ENCODE results near the gene TSTD2. TPM values are rescaled to one million over a fixed set of nuclear protein-coding genes. Genes with fewer than 3 reads are reported as not detected.
"Not testable (repeated sequence)": the region's sequence is repeated elsewhere in the genome, so short reads cannot be mapped to it uniquely, and the experiment has no call there.

TSTD2 gene
- total and polyA plus RNA-seq, 5 experiments from 2014 or later, result 7.0 to 26.5 (median 8.9) TPM

DNA sequence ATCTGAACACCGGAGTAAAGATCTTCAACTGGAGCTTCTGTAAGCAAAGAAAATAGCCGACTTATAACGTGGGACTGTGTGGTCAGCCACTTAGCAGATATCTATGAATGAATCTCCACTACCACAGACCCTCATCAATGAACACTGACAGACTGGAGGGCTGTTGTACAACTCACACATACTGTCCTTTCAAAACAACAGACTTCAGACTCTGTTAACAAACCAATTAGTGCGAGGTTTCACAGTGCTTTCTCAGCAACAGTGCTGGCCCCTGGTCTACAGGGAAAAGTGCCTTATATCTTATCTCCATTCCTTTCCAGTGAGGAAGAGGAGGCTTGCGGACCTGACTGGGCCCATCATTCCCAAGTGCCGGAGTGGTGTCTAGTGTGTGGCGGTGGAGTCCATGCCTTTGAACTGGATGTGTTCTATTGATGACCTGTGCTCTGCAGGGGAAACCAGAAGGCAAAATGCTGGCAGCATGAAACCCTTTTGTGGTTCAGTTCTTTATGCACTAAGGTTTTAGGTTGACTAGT lies 33.8 kb downstream of the TSTD2 start:
- peaks cover 0 to 48% (median 5%) of the 10 kb centered on the region in 3 donors for H3K36me3 Mint-ChIP-seq
- no peaks in the 10 kb centered on the region for H3K27me3 Mint-ChIP-seq
- no peaks in the 10 kb centered on the region for H3K9me3 Mint-ChIP-seq
- no peak overlapping the region for H3K4me3 Mint-ChIP-seq
- ATAC-seq, result no peak
- peak overlapping the region in 2 of 10 donors; percentile 0 to 21 for H3K27ac Mint-ChIP-seq
- DNase-seq, result no peak
- POLR2A ChIA-PET, result interaction anchor here (0.7 to 1.6 kb wide), 3 partner anchors 25 to 743 kb away, joined by 4 to 5 read pairs (median 5); partner anchors contain the start of genes NCBP1 and TSTD2
- peaks cover 5 to 9% (median 7%) of the 10 kb centered on the region in 4 donors for H3K4me1 Mint-ChIP-seq

DNA sequence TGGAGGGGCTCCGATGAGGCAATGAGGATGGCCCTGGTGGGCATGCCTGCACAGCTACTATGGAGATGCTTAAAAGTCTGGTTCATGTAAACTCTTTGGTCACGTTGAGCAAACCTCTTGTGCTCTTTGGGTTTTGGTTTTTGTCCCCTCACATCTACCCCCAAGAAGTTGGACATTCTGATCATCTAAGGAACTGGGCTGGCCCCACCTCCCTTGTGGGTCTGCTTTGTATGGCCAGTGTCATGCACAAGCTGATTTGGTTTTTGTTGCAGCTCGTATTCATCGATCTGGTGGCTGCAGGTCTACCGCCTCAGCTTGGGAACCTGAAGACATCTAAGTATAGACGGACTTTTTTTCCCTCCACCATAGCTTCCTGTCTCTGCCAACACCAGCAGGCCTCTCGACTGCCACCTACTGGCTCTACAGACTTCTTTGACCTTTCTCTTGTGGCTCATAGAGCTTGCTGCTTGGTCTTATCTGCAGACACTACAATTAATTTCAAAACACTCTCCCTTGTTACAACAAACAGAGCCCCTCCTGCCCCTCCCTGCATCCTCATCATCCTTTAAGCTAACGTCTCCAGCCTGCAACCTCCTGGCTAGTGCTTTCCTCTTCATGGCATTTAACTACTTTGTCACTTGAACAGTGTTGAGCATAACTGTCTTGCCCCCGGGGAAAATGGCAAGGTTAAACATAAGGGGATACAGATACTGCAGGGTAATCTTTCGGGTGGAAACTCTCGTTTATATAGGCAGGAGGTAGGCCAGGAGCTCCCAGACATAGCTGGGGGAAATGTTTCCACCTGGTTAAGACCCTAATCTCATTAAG lies 34.5 kb downstream of the TSTD2 start:
- H3K27me3 Mint-ChIP-seq, result no peaks in the 10 kb centered on the region
- peaks cover 5 to 9% (median 7%) of the 10 kb centered on the region in 4 donors for H3K4me1 Mint-ChIP-seq
- ATAC-seq (peak; percentile 93 to 98), DNase-seq (peak; percentile 38 to 86 (median 66))
- peak overlapping the region; percentile 0 to 82 (median 40) for H3K27ac Mint-ChIP-seq
- peak overlapping the region; percentile 45 to 76 (median 66) for H3K4me3 Mint-ChIP-seq
- POLR2A ChIA-PET, result interaction anchor here (0.7 to 1.6 kb wide), 4 partner anchors 9 to 742 kb away, joined by 4 to 5 read pairs (median 5); partner anchors contain the start of genes NCBP1 and TSTD2
- no peaks in the 10 kb centered on the region for H3K9me3 Mint-ChIP-seq
- H3K36me3 Mint-ChIP-seq, result peaks cover 0 to 43% (median 5%) of the 10 kb centered on the region in 3 donors

DNA sequence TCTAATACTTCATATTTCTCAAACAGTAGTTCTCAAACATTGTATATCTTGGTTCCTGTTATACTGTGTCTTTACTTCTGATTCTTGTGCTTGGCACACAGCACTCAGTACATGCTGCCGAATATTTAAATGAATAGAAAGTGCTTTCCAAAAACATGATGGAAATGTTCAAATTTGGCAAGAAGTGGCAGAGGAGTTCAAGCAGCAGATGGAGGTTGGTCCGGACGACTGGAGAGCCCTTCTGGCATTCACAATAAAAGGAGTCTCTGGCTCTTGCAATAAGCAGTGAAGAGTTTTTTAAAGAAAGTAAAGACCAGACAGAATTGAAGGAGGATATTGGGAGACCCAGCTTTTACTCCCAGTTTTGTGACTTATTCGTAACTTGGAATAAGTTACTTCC lies 36.3 kb downstream of the TSTD2 start:
- DNase-seq (no peak), ATAC-seq (no peak)
- Mint-ChIP-seq H3K4me1 (peaks cover 5 to 9% (median 6%) of the 10 kb centered on the region in 4 donors), H3K27me3 (no peaks in the 10 kb centered on the region), H3K9me3 (no peaks in the 10 kb centered on the region), H3K27ac (peak overlapping the region in 2 of 10 donors; percentile 33 to 45), H3K36me3 (peaks cover 0 to 30% (median 3%) of the 10 kb centered on the region in 3 donors), H3K4me3 (no peak overlapping the region)
- POLR2A ChIA-PET, result no interaction called here

DNA sequence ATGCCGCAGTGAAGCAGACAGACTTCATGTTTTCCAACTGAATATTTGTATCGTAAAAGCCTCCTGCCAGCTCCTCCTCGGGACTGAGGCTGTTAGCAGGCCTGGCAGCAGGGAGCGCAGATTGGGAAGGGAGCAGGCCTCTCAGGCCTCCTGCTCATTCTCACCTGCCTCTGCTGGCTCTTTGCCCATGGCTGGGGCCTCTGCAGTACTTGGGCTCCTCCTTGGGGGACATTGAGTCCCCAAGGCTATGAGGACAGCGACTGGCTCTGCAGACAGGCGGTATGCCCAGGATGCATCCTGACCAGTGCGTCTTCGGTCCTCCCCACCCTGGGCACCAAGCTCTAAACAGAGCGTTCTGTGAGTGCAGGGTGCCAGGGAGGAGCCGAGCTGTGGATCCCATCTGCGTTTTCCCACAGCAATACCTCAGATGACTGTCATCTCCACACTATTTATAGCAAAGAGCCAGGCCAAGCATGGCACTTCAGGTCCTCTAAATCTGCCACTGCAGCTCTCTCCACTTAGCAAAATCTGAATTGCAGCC lies 38.7 kb downstream of the TSTD2 start:
- Mint-ChIP-seq H3K9me3 (no peaks in the 10 kb centered on the region), H3K4me1 (peaks cover 5 to 9% (median 6%) of the 10 kb centered on the region in 4 donors), H3K4me3 (no peak overlapping the region), H3K36me3 (peaks cover 0 to 14% (median 3%) of the 10 kb centered on the region in 3 donors), H3K27me3 (peaks cover 0 to 3% (median 0%) of the 10 kb centered on the region in 5 donors), H3K27ac (no peak overlapping the region)
- no peak for DNase-seq
- POLR2A ChIA-PET, result interaction anchor here (1.5 kb wide), 1 partner anchor 19 kb away, joined by 5 read pairs; no protein-coding TSS in a partner anchor
- no peak for ATAC-seq

DNA sequence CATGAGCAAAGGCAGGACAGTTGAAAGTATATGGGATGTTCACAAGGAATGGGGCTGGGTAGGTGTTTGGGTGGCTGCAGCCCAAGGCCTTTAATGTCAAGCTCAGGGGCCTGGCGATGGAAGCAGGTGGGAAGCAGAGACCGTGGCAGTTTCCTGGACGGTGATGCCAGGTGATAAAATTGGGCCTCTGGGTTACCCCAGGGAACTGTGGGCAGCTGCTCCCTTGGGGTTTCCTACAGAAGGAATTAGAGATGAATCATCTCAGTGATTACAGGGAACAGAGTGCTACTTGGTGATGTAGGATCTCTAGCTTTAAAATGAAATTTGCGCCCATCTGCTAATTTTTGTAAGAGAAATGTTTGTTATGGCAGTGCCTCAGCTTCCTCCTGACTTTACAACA lies 39.2 kb downstream of the TSTD2 start:
- Mint-ChIP-seq H3K36me3 (peaks cover 0 to 14% (median 3%) of the 10 kb centered on the region in 3 donors), H3K27me3 (peaks cover 0 to 3% (median 0%) of the 10 kb centered on the region in 5 donors), H3K4me3 (no peak overlapping the region), H3K4me1 (peaks cover 5 to 9% (median 6%) of the 10 kb centered on the region in 4 donors), H3K27ac (peak overlapping the region in 1 of 10 donors; percentile 82), H3K9me3 (no peaks in the 10 kb centered on the region)
- POLR2A ChIA-PET, result interaction anchor here (1.5 kb wide), 1 partner anchor 19 kb away, joined by 5 read pairs; no protein-coding TSS in a partner anchor
- DNase-seq (no peak), ATAC-seq (no peak)

DNA sequence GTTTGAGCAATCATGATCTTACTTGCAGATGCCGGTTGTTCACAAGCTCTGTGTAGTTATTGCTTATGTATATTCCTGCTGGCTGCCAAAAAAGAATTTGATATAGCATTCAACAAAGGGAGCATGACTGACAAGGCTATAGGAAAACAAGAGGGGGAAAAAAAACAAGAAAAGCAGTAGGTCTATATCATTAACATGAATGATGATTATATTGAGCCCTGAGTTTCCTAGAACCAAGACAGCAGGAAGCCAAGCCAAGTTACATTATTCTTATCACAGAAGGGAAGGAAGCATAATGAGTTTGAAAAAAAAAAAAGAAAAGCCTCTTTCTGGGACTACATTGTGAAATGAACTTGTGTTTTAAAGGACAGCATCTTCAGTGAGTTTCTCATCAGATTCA lies 41.0 kb downstream of the TSTD2 start:
- POLR2A ChIA-PET, result no interaction called here
- Mint-ChIP-seq H3K9me3 (peaks cover 0 to 9% (median 6%) of the 10 kb centered on the region in 9 donors), H3K4me1 (peaks cover 0 to 4% (median 1%) of the 10 kb centered on the region in 4 donors), H3K4me3 (no peak overlapping the region), H3K36me3 (peaks cover 9 to 20% (median 9%) of the 10 kb centered on the region in 3 donors), H3K27me3 (peaks cover 0 to 3% (median 0%) of the 10 kb centered on the region in 5 donors), H3K27ac (no peak overlapping the region)
- no peak for DNase-seq
- ATAC-seq, result no peak

DNA sequence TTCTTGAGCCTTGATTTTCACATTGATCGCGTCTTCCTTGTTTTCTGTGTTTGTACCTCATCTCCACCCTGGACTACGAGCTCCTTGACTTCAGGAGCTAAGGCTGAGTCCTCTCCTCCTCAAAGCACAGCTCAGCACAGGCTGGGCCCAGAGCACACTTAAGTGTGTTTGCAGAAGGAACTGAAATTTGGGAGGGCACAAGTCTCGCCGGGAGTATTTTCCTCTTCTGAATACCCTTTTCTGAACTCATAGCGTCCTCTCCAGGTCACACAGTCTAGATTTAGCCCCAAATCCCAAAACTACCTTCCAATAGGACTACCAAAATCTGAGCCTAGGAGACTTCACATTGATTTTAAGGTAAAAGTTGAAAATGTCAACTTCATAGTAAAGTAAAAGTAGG lies 41.6 kb downstream of the TSTD2 start:
- Mint-ChIP-seq H3K4me3 (no peak overlapping the region), H3K36me3 (peaks cover 12 to 20% (median 13%) of the 10 kb centered on the region in 3 donors), H3K4me1 (peaks cover 0 to 4% (median 0%) of the 10 kb centered on the region in 4 donors), H3K9me3 (peaks cover 0 to 14% (median 6%) of the 10 kb centered on the region in 9 donors), H3K27ac (no peak overlapping the region), H3K27me3 (peaks cover 0 to 3% (median 0%) of the 10 kb centered on the region in 5 donors)
- no peak for ATAC-seq
- POLR2A ChIA-PET, result no interaction called here
- DNase-seq, result no peak

DNA sequence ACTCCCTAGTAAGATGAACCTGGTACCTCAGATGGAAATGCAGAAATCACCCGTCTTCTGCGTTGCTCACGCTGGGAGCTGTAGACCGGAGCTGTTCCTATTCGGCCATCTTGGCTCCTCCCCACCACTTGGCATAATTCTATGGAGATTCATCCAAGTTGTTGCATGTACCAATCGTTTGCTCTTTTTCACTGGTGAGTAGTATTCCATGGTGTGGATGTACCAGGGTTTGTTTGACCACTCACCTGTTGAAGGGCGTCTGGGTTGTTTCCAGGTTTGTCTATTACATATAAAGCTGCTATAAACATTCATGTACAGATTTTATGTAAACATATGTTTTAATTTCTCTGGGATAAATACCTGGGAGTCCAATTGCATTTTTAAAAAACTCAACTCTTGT lies 46.3 kb downstream of the TSTD2 start:
- DNase-seq, H3K27me3 Mint-ChIP-seq, H3K27ac Mint-ChIP-seq, ATAC-seq, H3K4me3 Mint-ChIP-seq, POLR2A ChIA-PET, H3K4me1 Mint-ChIP-seq: not testable (repeated sequence)
- Mint-ChIP-seq H3K9me3 (peaks cover 0 to 19% (median 6%) of the 10 kb centered on the region in 9 donors), H3K36me3 (peaks cover 10 to 12% (median 10%) of the 10 kb centered on the region in 3 donors)

DNA sequence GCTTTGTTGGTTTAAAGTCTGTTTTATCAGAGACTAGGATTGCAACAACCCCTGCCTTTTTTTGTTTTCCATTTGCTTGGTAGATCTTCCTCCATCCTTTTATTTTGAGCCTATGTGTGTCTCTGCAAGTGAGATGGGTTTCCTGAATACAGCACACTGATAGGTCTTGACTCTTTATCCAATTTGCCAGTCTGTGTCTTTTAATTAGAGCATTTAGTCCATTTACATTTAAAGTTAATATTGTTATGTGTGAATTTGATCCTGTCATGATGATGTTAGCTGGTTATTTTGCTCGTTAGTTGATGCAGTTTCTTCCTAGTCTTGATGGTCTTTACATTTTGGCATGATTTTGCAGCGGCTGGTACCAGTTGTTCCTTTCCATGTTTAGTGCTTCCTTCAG lies 48.4 kb downstream of the TSTD2 start:
- POLR2A ChIA-PET, H3K4me3 Mint-ChIP-seq, ATAC-seq: not testable (repeated sequence)

DNA sequence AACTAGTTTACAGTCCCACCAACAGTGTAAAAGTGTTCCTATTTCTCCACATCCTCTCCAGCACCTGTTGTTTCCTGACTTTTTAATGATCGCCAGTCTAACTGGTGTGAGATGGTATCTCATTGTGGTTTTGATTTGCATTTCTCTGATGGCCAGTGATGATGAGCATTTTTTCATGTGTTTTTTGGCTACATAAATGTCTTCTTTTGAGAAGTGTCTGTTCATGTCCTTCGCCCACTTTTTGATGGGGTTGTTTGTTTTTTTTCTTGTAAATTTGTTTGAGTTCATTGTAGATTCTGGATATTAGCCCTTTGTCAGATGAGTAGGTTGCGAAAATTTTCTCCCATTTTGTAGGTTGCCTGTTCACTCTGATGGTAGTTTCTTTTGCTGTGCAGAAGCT lies 51.6 kb downstream of the TSTD2 start:
- peaks cover 0 to 21% (median 7%) of the 10 kb centered on the region in 9 donors for H3K9me3 Mint-ChIP-seq
- H3K4me1 Mint-ChIP-seq, ATAC-seq, DNase-seq, H3K4me3 Mint-ChIP-seq, H3K27me3 Mint-ChIP-seq, H3K27ac Mint-ChIP-seq, POLR2A ChIA-PET: not testable (repeated sequence)
- peaks cover 4 to 22% (median 7%) of the 10 kb centered on the region in 3 donors for H3K36me3 Mint-ChIP-seq

More for the DNA sequence above, 48.4 kb downstream of the TSTD2 start:
- not testable (repeated sequence) for H3K27me3 Mint-ChIP-seq, H3K4me1 Mint-ChIP-seq, DNase-seq, H3K27ac Mint-ChIP-seq
- H3K9me3 Mint-ChIP-seq, result peaks cover 0 to 25% (median 9%) of the 10 kb centered on the region in 9 donors
- H3K36me3 Mint-ChIP-seq, result peaks cover 6 to 15% (median 10%) of the 10 kb centered on the region in 3 donors

DNA sequence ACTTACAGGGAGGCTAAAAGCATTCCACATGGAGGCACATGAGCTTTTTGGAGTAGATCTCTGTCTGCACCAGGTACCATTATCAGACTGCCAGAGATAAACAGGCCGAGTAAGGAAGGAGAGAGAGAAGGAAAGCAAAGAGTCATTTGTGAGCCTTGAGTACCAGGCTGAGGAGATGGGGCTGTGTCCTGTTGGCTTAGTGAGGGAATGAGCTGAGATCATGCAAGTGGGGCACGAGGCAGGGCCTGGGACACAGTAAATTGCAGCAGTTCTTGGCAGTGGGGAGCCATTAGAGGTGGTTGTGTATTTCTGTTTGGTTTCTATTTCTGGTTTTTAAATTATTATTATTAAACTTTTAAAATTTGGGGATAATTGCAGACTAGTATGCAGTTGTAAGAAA lies 53.3 kb downstream of the TSTD2 start:
- H3K27ac Mint-ChIP-seq, result no peak overlapping the region
- H3K4me1 Mint-ChIP-seq, result peaks cover 4 to 17% (median 13%) of the 10 kb centered on the region in 4 donors
- POLR2A ChIA-PET, result interaction anchor here (0.9 kb wide), 1 partner anchor 9 kb away, joined by 5 read pairs; no protein-coding TSS in a partner anchor
- peaks cover 0 to 21% (median 8%) of the 10 kb centered on the region in 9 donors for H3K9me3 Mint-ChIP-seq
- no peak overlapping the region for H3K4me3 Mint-ChIP-seq
- H3K36me3 Mint-ChIP-seq, result peaks cover 4 to 22% (median 7%) of the 10 kb centered on the region in 3 donors
- DNase-seq (no peak), ATAC-seq (no peak)
- no peaks in the 10 kb centered on the region for H3K27me3 Mint-ChIP-seq

DNA sequence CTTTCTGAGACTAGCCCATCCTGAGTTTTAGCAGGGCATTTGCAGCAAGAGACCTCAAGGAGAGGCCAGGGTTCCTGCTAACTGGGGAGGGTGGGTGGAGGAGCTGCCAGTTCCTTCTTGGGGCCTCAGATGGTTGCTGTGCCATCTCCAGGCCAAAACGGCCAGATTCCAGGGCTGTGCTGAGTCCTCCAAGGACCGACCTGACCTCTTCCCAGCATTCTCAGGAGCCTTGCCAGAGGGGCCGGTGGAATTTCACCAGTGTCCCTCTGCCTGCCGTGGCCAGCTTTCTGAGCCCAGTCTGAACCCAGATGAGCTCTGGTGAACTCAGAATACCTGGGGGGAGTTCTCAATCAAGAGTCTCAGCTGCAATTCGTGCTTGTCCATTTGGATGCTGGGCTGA lies 54.3 kb downstream of the TSTD2 start:
- DNase-seq, result no peak
- Mint-ChIP-seq H3K9me3 (peaks cover 0 to 18% (median 6%) of the 10 kb centered on the region in 9 donors), H3K4me1 (peaks cover 5 to 22% (median 16%) of the 10 kb centered on the region in 4 donors), H3K36me3 (peaks cover 4 to 22% (median 7%) of the 10 kb centered on the region in 3 donors), H3K27ac (peak overlapping the region in 1 of 10 donors; percentile 3), H3K4me3 (no peak overlapping the region), H3K27me3 (no peaks in the 10 kb centered on the region)
- POLR2A ChIA-PET, result interaction anchor here (0.9 kb wide), 1 partner anchor 10 kb away, joined by 5 read pairs; no protein-coding TSS in a partner anchor
- no peak for ATAC-seq
